H1 (cell line): Measurements from ENCODE around the gene VWA7. TPM values are rescaled to one million over a fixed set of nuclear protein-coding genes. Genes with fewer than 3 reads are reported as not detected.

Experiments
- CTCF ChIA-PET: fragments of 300-600 bp; sonication (Branson Sonifier 250); formaldehyde crosslinking; loops from one replicate; lab custom pipeline; 2021; ENCODE audit not compliant: partially characterized antibody; lab: Charles Lee
- POLR2A ChIA-PET: fragments of 300-600 bp; sonication (Branson Sonifier 250); formaldehyde crosslinking; loops from one replicate; lab custom pipeline; 2021; ENCODE audit warnings: inconsistent platforms; ENCODE audit not compliant: partially characterized antibody; lab: Charles Lee
- DNase-seq, 2 experiments: peaks; one replicate each; pipeline versions ENCODE4 v3.0.0 to v3.0.0-alpha.2; 2010 to 2022; ENCODE audit warnings: low spot score in 2 of 2, low read depth in 1 of 2, mixed read lengths in 1 of 2
- FAIRE-seq: peaks from 2 replicates; lab custom pipeline; 2011; peaks lifted over from hg19 to GRCh38; lab: Jason Lieb, UNC
- H2AFZ ChIP-seq: 2 replicates; pipeline ENCODE4 v1.8.1; 2012; ENCODE audit warnings: low read length, inconsistent platforms
- H2AK5ac ChIP-seq: 2 replicates; pipeline ENCODE4 v1.6.1; 2013; ENCODE audit warnings: low read depth, low read length
- H2BK120ac ChIP-seq: replicated peaks from 2 replicates; pipeline ENCODE3; 2013; ENCODE audit warnings: low read depth, low read length, inconsistent platforms
- H2BK12ac ChIP-seq: 2 replicates; pipeline ENCODE4 v1.6.1; 2013; ENCODE audit warnings: low read depth, low read length
- H2BK15ac ChIP-seq: 2 replicates; pipeline ENCODE4 v1.6.1; 2013; ENCODE audit warnings: low read length
- H2BK20ac ChIP-seq: 2 replicates; pipeline ENCODE4 v1.6.1; 2013; ENCODE audit warnings: low read length
- H2BK5ac ChIP-seq: 2 replicates; pipeline ENCODE4 v1.6.1; 2013; ENCODE audit warnings: low read depth, low read length
- H3K14ac ChIP-seq: 2 replicates; pipeline ENCODE4 v1.6.1; 2013; ENCODE audit warnings: inconsistent platforms; ENCODE audit not compliant: insufficient read length
- H3K18ac ChIP-seq: 2 replicates; pipeline ENCODE4 v1.6.1; 2013; ENCODE audit warnings: low read length; ENCODE audit errors: extremely low read depth
- H3K23ac ChIP-seq: 2 replicates; pipeline ENCODE4 v1.6.1; 2013; ENCODE audit warnings: inconsistent platforms; ENCODE audit not compliant: insufficient read length
- H3K23me2 ChIP-seq: 2 replicates; pipeline ENCODE4 v1.6.1; 2013; ENCODE audit warnings: low read depth, low read length
- H3K27ac ChIP-seq: 2 replicates; pipeline ENCODE4 v1.6.1; 2011; ENCODE audit warnings: low read depth, low read length, inconsistent platforms
- H3K27me3 ChIP-seq, 4 experiments: replicated peaks in 1 of 4; 1 replicate in 1 of 4; 2 replicates in 3 of 4; pipeline versions ENCODE4 v1.6.1 to v1.8.1; 2011 to 2013; ENCODE audit warnings: low read length in 3 of 4, mild to moderate bottlenecking in 3 of 4, inconsistent platforms in 2 of 4, mixed read lengths in 2 of 4, moderate library complexity in 1 of 4; ENCODE audit not compliant: control insufficient read depth in 3 of 4, insufficient read depth in 3 of 4; ENCODE audit errors: extremely low read depth in 1 of 4
- H3K36me3 ChIP-seq, 4 experiments: 2 replicates each; pipeline versions ENCODE4 v1.6.1 to v1.8.1; 2011 to 2013; ENCODE audit warnings: mild to moderate bottlenecking in 4 of 4, low read length in 3 of 4, moderate library complexity in 2 of 4, control low read depth in 1 of 4, inconsistent platforms in 1 of 4; ENCODE audit not compliant: insufficient read depth in 4 of 4, control insufficient read depth in 2 of 4
- H3K4ac ChIP-seq: replicated peaks from 2 replicates; pipeline ENCODE3; 2013; ENCODE audit warnings: low read length, low read depth, mixed read lengths, inconsistent platforms; ENCODE audit not compliant: insufficient read length
- H3K4me1 ChIP-seq, 4 experiments: replicated peaks in 1 of 4; 1 replicate in 1 of 4; 2 replicates in 3 of 4; pipeline versions ENCODE4 v1.6.1 to v1.8.1; 2011 to 2013; ENCODE audit warnings: low read length in 3 of 4, inconsistent platforms in 2 of 4, mixed read lengths in 1 of 4; ENCODE audit not compliant: insufficient read depth in 4 of 4, control insufficient read depth in 3 of 4
- H3K4me2 ChIP-seq, 2 experiments: 2 replicates each; pipeline versions ENCODE4 v1.6.1 to v1.8.1; 2011 to 2013; ENCODE audit warnings: low read depth in 2 of 2, low read length in 2 of 2, control low read depth in 1 of 2, inconsistent platforms in 1 of 2, mild to moderate bottlenecking in 1 of 2; ENCODE audit not compliant: insufficient read depth in 1 of 2
- H3K4me3 ChIP-seq, 4 experiments: fragments of 200-600, 300-600 bp in 1 of 4; sonication (generic), shearing (Covaris generic), sonication (Bioruptor Twin) in 1 of 4; 2 replicates each; pipeline versions ENCODE4 v1.5.1 to v1.8.1; 2011 to 2016; ENCODE audit warnings: low read length in 4 of 4, low read depth in 3 of 4, control low read depth in 2 of 4, inconsistent platforms in 2 of 4, mild to moderate bottlenecking in 2 of 4, mixed read lengths in 1 of 4, moderate library complexity in 1 of 4; ENCODE audit not compliant: insufficient read depth in 2 of 4; ENCODE audit errors: extremely low read depth in 1 of 4
- H3K56ac ChIP-seq: replicated peaks from 2 replicates; pipeline ENCODE3; 2013; ENCODE audit warnings: low read depth, mild to moderate bottlenecking, mixed read lengths, low read length, inconsistent platforms; ENCODE audit not compliant: insufficient read length
- H3K79me1 ChIP-seq: 2 replicates; pipeline ENCODE4 v1.6.1; 2013; ENCODE audit warnings: low read depth, low read length, control low read depth
- H3K79me2 ChIP-seq, 2 experiments: 2 replicates each; pipeline versions ENCODE4 v1.6.1 to v1.8.1; 2012 to 2013; ENCODE audit warnings: low read length in 2 of 2, mild to moderate bottlenecking in 2 of 2, inconsistent platforms in 1 of 2; ENCODE audit not compliant: insufficient read depth in 2 of 2, control insufficient read depth in 1 of 2
- H3K9ac ChIP-seq, 4 experiments: replicated peaks in 1 of 4; 1 replicate in 1 of 4; 2 replicates in 3 of 4; pipeline versions ENCODE4 v1.6.1 to v1.8.1; 2011 to 2013; ENCODE audit warnings: low read depth in 3 of 4, low read length in 3 of 4, control low read depth in 2 of 4, mild to moderate bottlenecking in 2 of 4, moderate library complexity in 2 of 4, inconsistent platforms in 1 of 4; ENCODE audit errors: extremely low read depth in 1 of 4
- H3K9me3 ChIP-seq, 2 experiments: 2 replicates each; pipeline versions ENCODE4 v1.6.1 to v1.8.1; 2012 to 2013; ENCODE audit warnings: mild to moderate bottlenecking in 2 of 2, moderate library complexity in 2 of 2, control low read depth in 1 of 2, inconsistent platforms in 1 of 2, low read depth in 1 of 2, low read length in 1 of 2, mixed read lengths in 1 of 2; ENCODE audit not compliant: insufficient read depth in 2 of 2
- H4K20me1 ChIP-seq, 2 experiments: replicated peaks in 1 of 2; 2 replicates each; pipeline versions ENCODE3 to v1.8.1; 2011 to 2013; ENCODE audit warnings: inconsistent platforms in 2 of 2, low read length in 2 of 2, mild to moderate bottlenecking in 1 of 2; ENCODE audit not compliant: insufficient read depth in 2 of 2, control insufficient read depth in 1 of 2
- H4K5ac ChIP-seq: 2 replicates; pipeline ENCODE4 v1.6.1; 2013; ENCODE audit warnings: low read length, low read depth, mixed read lengths, inconsistent platforms; ENCODE audit not compliant: insufficient read length
- H4K8ac ChIP-seq: 2 replicates; pipeline ENCODE4 v1.8.0; 2013; ENCODE audit warnings: mild to moderate bottlenecking, moderate library complexity, low read length, inconsistent platforms; ENCODE audit not compliant: insufficient read depth; ENCODE audit errors: extremely low read depth
- H4K91ac ChIP-seq: replicated peaks from 2 replicates; pipeline ENCODE3; 2013; ENCODE audit warnings: low read length, mixed read lengths, inconsistent platforms; ENCODE audit not compliant: insufficient read length
- ASH2L ChIP-seq: fragments of 200-600, 300-600 bp; sonication (generic); IDR thresholded peaks from one replicate; pipeline ENCODE4 v1.7.1; 2017; ENCODE audit warnings: low read length
- BACH1 ChIP-seq: IDR thresholded peaks from 2 replicates; pipeline ENCODE4 v1.6.1; 2012; ENCODE audit warnings: low read length, improper control_type of control experiment
- CBX5 ChIP-seq: fragments of 300-800, 300-1000 bp; sonication (generic); IDR thresholded peaks from 2 replicates; pipeline ENCODE4 v1.7.1; 2016; ENCODE audit warnings: antibody characterized with exemption, low read length, low read depth
- CTCF ChIP-seq, 3 experiments: IDR thresholded peaks; 1 replicate in 2 of 3; 2 replicates in 1 of 3; pipeline versions ENCODE4 v1.5.1 to v1.6.1; 2011; ENCODE audit warnings: low read length in 3 of 3, mild to moderate bottlenecking in 3 of 3, inconsistent platforms in 2 of 3, low read depth in 1 of 3, moderate library complexity in 1 of 3; ENCODE audit not compliant: insufficient read depth in 1 of 3; ENCODE audit errors: control extremely low read depth in 1 of 3
- MAFK ChIP-seq: IDR thresholded peaks from 2 replicates; pipeline ENCODE4 v1.6.1; 2012; ENCODE audit warnings: low read depth, mild to moderate bottlenecking, improper control_type of control experiment, low read length
- POLR2A ChIP-seq, 2 experiments: IDR thresholded peaks; 1 replicate in 1 of 2; 2 replicates in 1 of 2; pipeline ENCODE4 v1.6.1; 2011; ENCODE audit warnings: low read depth in 2 of 2, low read length in 2 of 2, mild to moderate bottlenecking in 2 of 2; ENCODE audit errors: control extremely low read depth in 1 of 2
- RAD21 ChIP-seq, 2 experiments: IDR thresholded peaks in 1 of 2; conservative IDR thresholded peaks in 1 of 2; 2 replicates each; pipeline ENCODE4 v1.6.1; 2011; ENCODE audit warnings: low read depth in 2 of 2, low read length in 2 of 2, improper control_type of control experiment in 1 of 2, inconsistent platforms in 1 of 2, mild to moderate bottlenecking in 1 of 2, moderate library complexity in 1 of 2
- SIRT6 ChIP-seq: IDR thresholded peaks from one replicate; pipeline ENCODE4 v1.7.1; 2012; ENCODE audit warnings: low read length, inconsistent platforms
- TAF1 ChIP-seq: IDR thresholded peaks from 2 replicates; pipeline ENCODE4 v1.6.1; 2011; ENCODE audit warnings: mild to moderate bottlenecking, low read depth, low read length
- TCF12 ChIP-seq: IDR thresholded peaks from 2 replicates; pipeline ENCODE4 v1.6.1; 2011; ENCODE audit warnings: low read depth, mild to moderate bottlenecking, low read length
- TEAD4 ChIP-seq: IDR thresholded peaks from 2 replicates; pipeline ENCODE4 v1.6.1; 2012; ENCODE audit warnings: low read depth, low read length, inconsistent platforms, mixed read lengths
- YY1 ChIP-seq: IDR thresholded peaks from 2 replicates; pipeline ENCODE4 v1.6.1; 2011; ENCODE audit warnings: low read depth, mild to moderate bottlenecking, low read length
- WGBS, 2 experiments: shearing (Covaris generic) in 1 of 2; methylation state at CpG; one replicate each; pipeline versions ENCODE4 v1.1.6 to v1.1.7; 2013 to 2015; ENCODE audit warnings: low lambda C conversion rate in 2 of 2, mixed read lengths in 2 of 2, inconsistent platforms in 1 of 2, low coverage in 1 of 2, missing lambda C conversion rate in 1 of 2; ENCODE audit not compliant: insufficient replicate concordance in 2 of 2, insufficient coverage in 1 of 2, insufficient read length in 1 of 2; ENCODE audit errors: extremely low coverage in 1 of 2, missing lambda C conversion rate in 1 of 2; 5-methylcytosine and 5-hydroxymethylcytosine counted together
- polyA plus RNA-seq, 7 experiments: library from polyadenylated mRNA; depleted of rRNA in 3 of 7; stranded (reverse) in 5 of 7; unstranded in 2 of 7; fragments of >200 nt in 5 of 7; fragments of 200-250 nt in 2 of 7; gene quantifications; 1 replicate in 5 of 7; 2 replicates in 1 of 7; 4 replicates in 1 of 7; pipeline versions ENCODE4 v1.2.1 to v1.2.3, GENCODE V29; 2011 to 2013; ENCODE audit warnings: missing spikeins in 2 of 7, mixed read lengths in 2 of 7
- total RNA-seq: library from RNA; stranded (reverse); fragmentation: NEBNext Ultra II Directional; extraction: Animal tissue kit (Norgen Biotek cat#: 25700); gene quantifications from 2 replicates; pipeline ENCODE4 v1.2.1, GENCODE V29; 2021

The VWA7 gene
- total and polyA plus RNA-seq, 2 of the 8 experiments (the other 6 are each of a cell fraction or from before 2014, with no cell fraction given), result 0.82 to 2.1 TPM

- peak within 1 kb of the TSS; percentile 20; the same call in 1 of the 2 replicates for H2BK5ac ChIP-seq
- no peak within 1 kb of the TSS for H2BK12ac ChIP-seq
- H3K27ac ChIP-seq, result 0 out of 2 replicates have a peak within 1 kb of the TSS, but pooled peaks have one; percentile 32
- H3K23ac ChIP-seq, result no peak within 1 kb of the TSS
- no peak within 1 kb of the TSS; a peak in 1 of 7 replicates for H3K9ac ChIP-seq
- H3K18ac ChIP-seq, result no peak within 1 kb of the TSS
- no peak within 1 kb of the TSS; the same call in 1 of the 2 replicates for H4K8ac ChIP-seq
- H3K4me2 ChIP-seq, result peak within 1 kb of the TSS in 1 of 2 experiments; percentile 6; a peak in 1 of 4 replicates
- H3K23me2 ChIP-seq, result peaks cover 3% of the 10 kb centered on the region; the same call in 1 of the 2 replicates
- H3K4ac ChIP-seq, result no peak within 1 kb of the TSS
- H3K79me2 ChIP-seq, result no peaks in the 10 kb centered on the region
- no peak within 1 kb of the TSS for H3K4me3 ChIP-seq
- H2BK120ac ChIP-seq, result no peak within 1 kb of the TSS
- DNase-seq (no peak), FAIRE-seq (no peak)
- ChIA-PET CTCF (interaction anchor here (1.3 to 1.6 kb wide), 4 partner anchors 11 to 29 kb away, joined by 3 to 4 read pairs (median 3); no protein-coding TSS in a partner anchor), POLR2A (interaction anchor here (0.6 to 6.3 kb wide), 6 partner anchors 9 to 59 kb away, joined by 3 to 38 read pairs (median 7); partner anchors contain the start of genes ABHD16A, CLIC1 and MSH5)
- H4K5ac ChIP-seq, result no peak within 1 kb of the TSS
- 0 out of 2 replicates have a peak within 1 kb of the TSS, but pooled peaks have one; percentile 12 for H2BK15ac ChIP-seq
- H2BK20ac ChIP-seq, result no peak within 1 kb of the TSS
- H3K14ac ChIP-seq, result no peak within 1 kb of the TSS
- no peaks in the 10 kb centered on the region for H3K79me1 ChIP-seq
- no peak within 1 kb of the TSS for H2AK5ac ChIP-seq
- peak within 1 kb of the TSS; percentile 31 for H4K91ac ChIP-seq
- H3K56ac ChIP-seq, result no peak within 1 kb of the TSS
- H3K27me3 ChIP-seq, result no peaks in the 10 kb centered on the region
- no peaks in the 10 kb centered on the region for H4K20me1 ChIP-seq
- WGBS, 2 experiments, result 86% methylated on average over 4 of the region's 4 CpGs; no CpG with 5 or more reads in 1 of the 2 experiments
- no peak within 1 kb of the TSS for H2AFZ ChIP-seq
- H3K9me3 ChIP-seq, result no peaks in the 10 kb centered on the region
- peaks cover 0 to 9% (median under 1%) of the 10 kb centered on the region in 4 experiments; a peak in 4 of 7 replicates for H3K4me1 ChIP-seq
- peaks cover 0 to 16% (median 1%) of the 10 kb centered on the region in 4 experiments; a peak in 3 of 8 replicates for H3K36me3 ChIP-seq
- TF ChIP-seq CTCF (IDR thresholded peaks at IDR 0.05; ENCODE audit: control extremely low read depth in 1 of 3, insufficient read depth in 1 of 3, low read depth in 1 of 3, low read length in 3 of 3) (no peak), TAF1 (no peak), YY1 (no peak), TEAD4 (no peak), CBX5 (no peak), MAFK (no peak), POLR2A (IDR thresholded peaks at IDR 0.05; ENCODE audit: control extremely low read depth in 1 of 2, low read depth in 2 of 2, low read length in 2 of 2) (no peak), SIRT6 (no peak), BACH1 (no peak), ASH2L (no peak), TCF12 (no peak), RAD21 (IDR thresholded peaks at IDR 0.05 in 1 of 2, conservative IDR thresholded peaks at IDR 0.05 in 1 of 2; ENCODE audit: low read depth in 2 of 2, low read length in 2 of 2) (no peak)
These were observed 14.8 kb downstream of the VWA7 start, which contains the start of gene SAPCD1 for GRCh38 chr6:31762356-31762755. Gene SAPCD1 (plus strand): TSS chr6:31762656. CDS start chr6:31763055, 399 bp downstream.
